ENCODE results near the gene ARID2.

Gene ARID2

GRCh38 chr12:45728630-45729232 lies 775 bp upstream of the ARID2 start (continued):
- TF ChIP-seq ZSCAN30 (tag by site-specific recombination; IDR thresholded peaks at IDR 0.05) = peak; percentile 97
- no peak for TF ChIP-seq ZNF133 (tag by site-specific recombination; IDR thresholded peaks at IDR 0.05)
- TF ChIP-seq ZNF664 (tag by site-specific recombination; IDR thresholded peaks at IDR 0.05) = no peak
- TF ChIP-seq SALL2 (tag by site-specific recombination; IDR thresholded peaks at IDR 0.05; ENCODE audit: borderline replicate concordance) = no peak
- TF ChIP-seq ZNF677 (tag by site-specific recombination; IDR thresholded peaks at IDR 0.05) = peak; percentile 33; the same call in 1 of the 2 replicates
- TF ChIP-seq BCL6B (tag by site-specific recombination; IDR thresholded peaks at IDR 0.05) = no peak
- no peak for TF ChIP-seq ZNF266 (tag by site-specific recombination; IDR thresholded peaks at IDR 0.05; ENCODE audit: low read depth)
- no peak for TF ChIP-seq ZNF175 (tag by site-specific recombination; IDR thresholded peaks at IDR 0.05)
- peak; percentile 66 for TF ChIP-seq MZF1 (tag by site-specific recombination; IDR thresholded peaks at IDR 0.05; ENCODE audit: borderline replicate concordance)
- peak; percentile 68 for TF ChIP-seq ZNF335 (tag by site-specific recombination; conservative IDR thresholded peaks at IDR 0.05)
- no peak for TF ChIP-seq ZNF37A (tag by site-specific recombination; IDR thresholded peaks at IDR 0.05)
- TF ChIP-seq KLF7 (tag by site-specific recombination; IDR thresholded peaks at IDR 0.05; ENCODE audit: borderline replicate concordance) = peak; percentile 49; the same call in 1 of the 2 replicates

GRCh38 chr12:45730084-45730347 lies 510 bp downstream of the ARID2 start:
- Histone ChIP-seq H3K4me3 (ENCODE audit: low read depth, low read length) (peak overlapping the region; percentile 82), H3K27ac (ENCODE audit: extremely low read depth, low read depth, low read length) (peak overlapping the region; percentile 98), H3K36me3 (ENCODE audit: control insufficient read depth in 2 of 2, insufficient read depth in 1 of 2, low read length in 2 of 2) (peaks cover 6 to 9% of the 10 kb centered on the region in 2 experiments; a peak in 2 of 3 replicates), H3K4me1 (ENCODE audit: control insufficient read depth, insufficient read depth, low read length) (peaks cover 4% of the 10 kb centered on the region; the same call in 1 of the 2 replicates), H3K9me3 (ENCODE audit: control insufficient read depth, insufficient read depth, low read depth, low read length) (no peaks in the 10 kb centered on the region)
- CTCF ChIA-PET = interaction anchor here (0.5 to 0.7 kb wide), 4 partner anchors 73 to 540 kb away, joined by 3 read pairs; no protein-coding TSS in a partner anchor
- peak; percentile 53; the same call in 1 of the 2 replicates for TF ChIP-seq ZBTB8A (tag by site-specific recombination; IDR thresholded peaks at IDR 0.05)
- no peak for TF ChIP-seq CTCF (tag by site-specific recombination; IDR thresholded peaks at IDR 0.05)
- TF ChIP-seq ZNF174 (tag by site-specific recombination; IDR thresholded peaks at IDR 0.05) = no peak
- no peak for TF ChIP-seq KLF16 (tag by site-specific recombination; IDR thresholded peaks at IDR 0.05)
- TF ChIP-seq ZFHX2 (tag by site-specific recombination; conservative IDR thresholded peaks at IDR 0.05) = peak; percentile 53; the same call in 1 of the 2 replicates
- no peak for TF ChIP-seq ZNF473 (tag by site-specific recombination; IDR thresholded peaks at IDR 0.05)
- peak; percentile 4; the same call in 1 of the 2 replicates for TF ChIP-seq PATZ1 (tag by site-specific recombination; IDR thresholded peaks at IDR 0.05)
- TF ChIP-seq ZBTB26 (tag by site-specific recombination; optimal IDR thresholded peaks at IDR 0.05) = peak; percentile 32
- TF ChIP-seq ZNF530 (tag by site-specific recombination; IDR thresholded peaks at IDR 0.05; ENCODE audit: low read depth) = no peak
- TF ChIP-seq EGR2 (tag by site-specific recombination; IDR thresholded peaks at IDR 0.05; ENCODE audit: low read depth) = peak; percentile 49
- TF ChIP-seq ZFP37 (tag by site-specific recombination; IDR thresholded peaks at IDR 0.05) = no peak
- no peak for TF ChIP-seq ZFP41 (tag by site-specific recombination; IDR thresholded peaks at IDR 0.05; ENCODE audit: borderline replicate concordance)
- POLR2A ChIA-PET = interaction anchor here (0.8 to 1.1 kb wide), 5 partner anchors 13 to 514 kb away, joined by 3 to 5 read pairs (median 3); partner anchors contain the start of gene ANO6

All from HEK293 (cell line).